IPS-NIHi7 (cell line): ENCODE results near the gene HLA-DQB1.
"Not testable (repeated sequence)": the region's sequence is repeated elsewhere in the genome, so short reads cannot be mapped to it uniquely, and the experiment has no call there.

Experiments
- DNase-seq: peaks from one replicate; pipeline ENCODE4 v3.0.0; 2012; ENCODE audit warnings: mixed read lengths; ENCODE audit errors: extremely low spot score

Gene HLA-DQB1

GRCh38 chr6:32662836-32663235 lies 3.6 kb downstream of the HLA-DQB1 start:
- no peak for DNase-seq

- DNase-seq = no peak
Observed at GRCh38 chr6:32662099-32662498, 4.4 kb downstream of the HLA-DQB1 start.

GRCh38 chr6:32659856-32660595 lies 6.4 kb downstream of the HLA-DQB1 start:
- no peak for DNase-seq

GRCh38 chr6:32658268-32658897 lies 8.1 kb downstream of the HLA-DQB1 start:
- DNase-seq = no peak

DNA sequence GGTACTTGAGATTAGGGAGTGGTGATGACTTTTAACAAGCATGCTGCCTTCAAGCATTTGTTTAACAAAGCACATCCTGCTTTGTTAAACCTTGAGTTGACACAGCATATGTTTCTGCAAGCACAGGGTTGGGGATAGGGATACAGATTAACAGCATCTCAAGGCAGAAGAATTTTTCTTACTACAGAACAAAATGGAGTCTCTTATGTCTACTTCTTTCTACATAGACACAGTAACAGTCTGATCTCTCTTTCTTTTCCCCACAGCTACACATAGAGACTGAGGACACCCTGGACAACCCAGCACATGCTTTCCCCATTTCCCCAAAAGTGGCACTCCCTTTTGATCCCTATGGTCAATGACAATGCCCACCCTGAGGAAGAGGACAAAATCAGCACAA lies 8.6 kb downstream of the HLA-DQB1 start:
- DNase-seq = not testable (repeated sequence)

DNA sequence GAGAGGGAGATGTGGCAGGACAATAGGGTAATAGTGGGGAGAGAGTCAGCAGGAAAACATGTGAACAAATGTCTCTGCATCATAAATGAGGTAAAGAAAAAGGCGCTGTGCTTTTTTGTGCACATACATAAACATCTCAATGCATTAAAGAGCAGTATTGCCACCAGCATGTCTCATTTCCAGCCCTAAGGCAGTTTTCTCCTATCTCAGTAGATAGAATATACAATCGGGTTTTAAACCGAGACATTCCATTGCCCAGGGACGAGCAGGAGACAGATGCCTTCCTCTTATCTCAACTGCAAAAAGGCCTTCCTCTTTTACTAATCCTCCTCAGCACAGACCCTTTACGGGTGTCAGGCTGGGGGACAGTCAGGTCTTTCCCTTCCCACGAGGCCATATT lies 9.1 kb downstream of the HLA-DQB1 start:
- not testable (repeated sequence) for DNase-seq

DNA sequence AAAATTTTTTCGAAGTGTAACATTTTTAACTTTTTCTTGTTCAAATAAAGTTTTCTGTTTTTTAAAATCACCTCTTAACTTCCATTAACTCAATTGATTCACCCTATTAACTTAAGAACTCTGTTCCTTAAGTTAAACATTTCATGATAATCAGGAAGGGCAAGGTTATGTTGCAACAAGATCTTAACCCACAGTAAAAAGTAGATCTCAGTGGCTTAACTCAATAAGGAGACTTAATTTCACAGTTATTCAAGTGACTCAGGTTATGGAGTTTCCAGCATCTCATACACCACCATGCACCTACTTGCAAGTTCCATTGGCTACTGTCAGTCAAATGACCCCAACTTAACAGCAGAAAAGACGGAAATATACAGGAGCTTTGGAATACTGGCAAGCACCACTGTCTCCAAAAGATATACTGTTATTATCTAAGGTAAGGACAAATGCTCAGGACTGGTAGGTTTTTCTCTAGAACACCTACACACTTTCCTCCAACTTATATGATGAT lies 11.2 kb downstream of the HLA-DQB1 start:
- DNase-seq = no peak

- DNase-seq = no peak
Observed at GRCh38 chr6:32645047-32645703, 21.3 kb downstream of the HLA-DQB1 start.

GRCh38 chr6:32643904-32644303 lies 22.6 kb downstream of the HLA-DQB1 start:
- no peak for DNase-seq

GRCh38 chr6:32642720-32643106 lies 23.7 kb downstream of the HLA-DQB1 start:
- DNase-seq = no peak

- DNase-seq = not testable (repeated sequence)
Observed at GRCh38 chr6:32641785-32642719, 24.4 kb downstream of the HLA-DQB1 start.

GRCh38 chr6:32641122-32641521 lies 25.3 kb downstream of the HLA-DQB1 start:
- no peak for DNase-seq

- no peak for DNase-seq
Observed at GRCh38 chr6:32639440-32640394, 26.7 kb downstream of the HLA-DQB1 start.

GRCh38 chr6:32638532-32639219 lies 27.8 kb downstream of the HLA-DQB1 start:
- DNase-seq = no peak

GRCh38 chr6:32637883-32638282 lies 28.6 kb downstream of the HLA-DQB1 start:
- DNase-seq = no peak

- DNase-seq = no peak
Observed at GRCh38 chr6:32637219-32637880, 29.1 kb downstream of the HLA-DQB1 start, which contains the start of gene HLA-DQA1. Gene HLA-DQA1 (plus strand): TSS chr6:32637406. CDS start chr6:32637459, 53 bp downstream.

DNA sequence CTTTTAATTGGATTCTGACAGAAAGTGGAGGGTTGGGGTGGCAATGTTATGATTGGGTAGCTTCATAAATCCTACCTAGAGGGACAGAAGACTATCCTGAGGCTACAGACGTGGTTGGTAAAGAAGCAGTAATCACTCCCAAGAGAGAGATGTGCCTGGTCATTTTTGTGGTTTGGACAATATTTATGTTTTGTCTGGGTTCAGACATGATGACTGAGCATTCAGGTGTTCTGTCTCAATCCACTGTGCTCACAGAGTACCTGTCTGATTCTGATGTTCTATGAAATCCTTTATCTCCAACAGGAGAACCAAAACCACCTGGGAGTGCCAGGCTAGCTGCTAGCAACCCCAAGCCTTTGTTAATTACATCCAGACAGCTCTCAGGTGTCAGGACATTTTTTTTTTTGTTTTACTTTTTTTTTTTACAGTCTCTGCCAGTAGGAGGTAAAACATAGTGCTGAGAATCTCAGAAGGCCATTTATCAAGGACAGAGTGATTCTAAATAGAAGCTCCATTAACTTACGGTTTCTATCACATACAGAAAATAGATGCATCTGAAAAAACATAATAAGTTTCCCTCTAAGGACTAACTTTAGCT lies 30.8 kb downstream of the HLA-DQB1 start:
- DNase-seq = no peak

DNA sequence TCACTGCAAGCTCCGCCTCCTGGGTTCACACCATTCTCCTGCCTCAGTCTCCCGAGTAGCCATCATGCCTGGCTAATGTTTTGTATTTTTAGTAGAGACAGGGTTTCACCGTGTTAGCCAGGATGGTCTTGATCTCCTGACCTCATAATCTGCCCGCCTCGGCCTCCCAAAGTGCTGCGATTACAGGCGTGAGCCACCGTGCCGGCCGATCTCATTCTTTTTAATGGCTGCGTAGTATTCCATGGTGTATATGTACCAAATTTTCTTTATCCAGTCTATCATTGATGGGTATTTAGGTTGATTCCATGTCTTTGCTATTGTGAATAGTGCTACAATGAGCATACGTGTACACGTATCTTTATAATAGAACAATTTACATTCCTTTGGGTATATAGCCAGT lies 36.7 kb downstream of the HLA-DQB1 start:
- not testable (repeated sequence) for DNase-seq

- DNase-seq = no peak
Observed at GRCh38 chr6:32627831-32628230, 38.6 kb downstream of the HLA-DQB1 start.
